Epithelial cell of esophagus (primary cell): Measurements from ENCODE around the gene CPAMD8.

Experiments
- DNase-seq: peaks from one replicate; pipeline ENCODE4 v3.0.0; 2010; ENCODE audit warnings: low read depth
- H3K4me3 ChIP-seq: 2 replicates; pipeline ENCODE4 v1.5.1; 2011; ENCODE audit warnings: mild to moderate bottlenecking, low read length, control low read depth
- CTCF ChIP-seq: IDR thresholded peaks from 2 replicates; pipeline ENCODE4 v1.5.1; 2011; ENCODE audit warnings: low read depth, mild to moderate bottlenecking, low read length, control low read depth, inconsistent platforms; ENCODE audit not compliant: insufficient read depth; ENCODE audit errors: missing control alignments

The CPAMD8 gene

DNA sequence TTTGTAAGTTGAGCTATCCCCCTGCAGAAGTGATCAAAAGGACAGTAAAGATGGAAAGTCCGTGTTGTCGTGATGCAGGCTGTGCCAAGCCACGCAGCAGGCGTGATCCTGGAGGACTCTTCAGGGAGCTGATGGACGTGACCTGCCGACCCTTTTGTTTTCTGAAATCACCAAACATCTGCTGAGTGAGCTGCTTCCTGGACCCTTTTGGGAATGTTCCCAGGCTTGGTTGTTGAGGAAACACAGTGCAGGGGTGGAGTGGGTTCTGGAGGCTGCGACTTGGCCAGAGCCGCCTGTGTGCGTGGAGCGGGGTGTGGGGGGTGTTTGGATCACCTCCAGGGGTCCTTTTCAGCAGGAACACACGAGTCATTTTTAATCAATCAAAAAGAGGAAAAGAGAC is 15.4 kb upstream of the CPAMD8 start:
- no peak overlapping the region for H3K4me3 ChIP-seq
- no peak for TF ChIP-seq CTCF
- DNase-seq, result no peak

GRCh38 chr19:17037966-17038500 is 11.4 kb upstream of the CPAMD8 start:
- DNase-seq, result no peak
- H3K4me3 ChIP-seq, result no peak overlapping the region
- no peak for TF ChIP-seq CTCF

- no peak for DNase-seq
- TF ChIP-seq CTCF, result no peak
- no peak overlapping the region for H3K4me3 ChIP-seq
Observed at GRCh38 chr19:17037184-17037583, 10.6 kb upstream of the CPAMD8 start.

DNA sequence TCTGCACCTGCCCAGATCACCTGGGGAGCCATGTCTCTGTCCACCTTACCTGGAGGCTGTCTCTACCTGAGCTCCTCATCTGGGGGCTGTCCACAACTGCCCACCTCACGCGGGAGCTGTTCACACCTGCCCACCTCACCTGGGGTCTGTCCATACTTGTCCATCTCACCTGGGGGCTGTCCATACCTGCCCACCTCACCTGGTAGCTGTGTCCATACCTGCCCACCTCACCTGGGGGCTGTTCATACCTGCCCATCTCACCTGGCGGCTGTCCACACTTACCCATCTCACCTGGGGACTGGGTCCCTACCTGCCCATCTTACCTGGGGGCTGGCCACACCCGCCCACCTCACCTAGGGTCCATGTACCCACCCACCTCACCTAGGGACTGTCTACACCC is 10.0 kb upstream of the CPAMD8 start:
- TF ChIP-seq CTCF, result no peak

DNA sequence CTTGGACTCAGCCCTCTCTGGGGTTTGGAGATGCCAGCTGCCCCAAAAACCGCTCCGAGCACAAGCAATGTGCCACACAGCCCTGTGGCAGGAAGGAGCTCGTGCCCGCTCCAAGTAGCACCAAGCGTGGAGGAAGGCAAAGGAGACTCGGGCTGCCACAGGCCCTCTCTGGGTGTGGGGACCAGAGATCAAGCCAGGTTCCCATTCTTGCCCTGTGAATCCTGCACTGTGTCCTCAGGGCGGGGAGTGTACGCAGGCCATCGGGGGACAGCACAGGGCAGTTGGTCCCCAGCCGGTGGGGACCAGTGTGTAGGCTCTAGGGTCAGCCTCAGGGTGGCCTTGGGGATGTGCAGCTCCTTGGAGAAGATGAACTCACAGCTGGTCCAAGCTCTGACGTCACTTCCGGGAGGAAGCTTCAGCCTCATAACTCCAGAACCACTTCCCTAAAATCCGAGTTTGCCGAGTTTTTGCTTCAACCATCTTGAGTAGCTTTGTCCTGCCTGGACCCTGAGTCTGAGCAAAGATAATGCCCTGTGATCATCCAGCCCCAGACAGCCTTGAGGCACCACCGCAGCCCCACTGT is 9.3 kb upstream of the CPAMD8 start:
- no peak for DNase-seq
- no peak for TF ChIP-seq CTCF
- no peak overlapping the region for H3K4me3 ChIP-seq

More for the DNA sequence above, 10.0 kb upstream of the CPAMD8 start:
- no peak overlapping the region for H3K4me3 ChIP-seq
- DNase-seq, result no peak

GRCh38 chr19:17031741-17032140 is 5.1 kb upstream of the CPAMD8 start:
- TF ChIP-seq CTCF, result no peak
- H3K4me3 ChIP-seq, result no peak overlapping the region
- no peak for DNase-seq

DNA sequence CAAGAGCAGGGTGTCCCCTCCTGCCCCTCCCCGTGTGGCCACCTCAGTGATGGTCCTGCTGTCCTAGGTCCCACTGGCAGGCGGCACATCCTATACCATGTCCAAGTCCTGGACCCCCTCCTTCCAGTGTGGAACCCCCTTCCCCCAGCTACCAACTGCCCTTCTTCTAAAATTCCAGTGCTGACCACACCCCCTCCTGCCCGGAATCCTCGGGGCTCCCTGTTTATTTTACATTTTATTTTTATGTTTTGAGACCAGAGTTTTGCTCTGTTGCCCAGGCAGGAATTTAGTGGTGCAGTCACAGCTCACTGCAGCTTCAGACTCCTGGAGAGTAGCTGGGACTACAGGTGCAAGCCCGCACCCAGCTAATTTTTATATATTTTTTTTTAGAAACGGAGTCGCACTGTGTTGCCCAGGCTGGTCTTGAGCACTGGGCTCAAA is 945 bp upstream of the CPAMD8 start:
- DNase-seq, result no peak

More for the DNA sequence above, 945 bp upstream of the CPAMD8 start:
- H3K4me3 ChIP-seq, result no peak overlapping the region
- TF ChIP-seq CTCF, result no peak
